Lower lobe of right lung (tissue), 2 donors: ENCODE data around the gene MEF2B. TPM values are rescaled to one million over a fixed set of nuclear protein-coding genes. Genes with fewer than 3 reads are reported as not detected.

Experiments used
- ATAC-seq, 2 donors: fragments of 200-7000 bp; cut with Tn5 transposase; one replicate each; pipeline ENCODE4 v1.9.1; 2020 to 2022; ENCODE audit warnings: mild to moderate bottlenecking in 2 of 2, moderate library complexity in 2 of 2
- DNase-seq: peaks from one replicate; pipeline ENCODE4 v3.0.0-alpha.2; 2020
- H3K27ac ChIP-seq: fragments of 200-600 bp; one replicate; pipeline ENCODE4 v1.8.0; 2022
- H3K27me3 ChIP-seq: fragments of 200-600 bp; one replicate; pipeline ENCODE4 v1.8.0; 2022; ENCODE audit warnings: low read depth
- H3K36me3 ChIP-seq: fragments of 200-600 bp; one replicate; pipeline ENCODE4 v1.8.0; 2022; ENCODE audit warnings: mild to moderate bottlenecking
- H3K4me1 ChIP-seq: fragments of 200-600 bp; one replicate; pipeline ENCODE4 v1.8.0; 2022
- H3K4me3 ChIP-seq: fragments of 200-600 bp; one replicate; pipeline ENCODE4 v1.8.0; 2022; ENCODE audit warnings: mild to moderate bottlenecking
- H3K9me3 ChIP-seq: fragments of 200-600 bp; one replicate; pipeline ENCODE4 v1.8.0; 2022
- intact Hi-C: fragments of 100-400 bp; cut with DNase I; formaldehyde crosslinking; loops from one replicate; pipeline ENCODE4 v1.11.0; 2022
- total RNA-seq: library from RNA; stranded (reverse); fragmentation: NEBNext Ultra II Directional; extraction: Animal tissue kit (Norgen Biotek cat#: 25700); gene quantifications from one replicate; pipeline ENCODE4 v1.2.1, GENCODE V29; 2021
- TF ChIP-seq, protein P1 (sequence below): fragments of 200-600 bp; IDR thresholded peaks from one replicate; pipeline ENCODE4 v1.8.0; 2022; ENCODE audit warnings: antibody characterized with exemption, mild to moderate bottlenecking
- donor health status: DM: no; HTN: yes; CAD: no; lungs with severe emphysema.

MEF2B gene
- total RNA-seq, 1 donor from 2014 or later: 2.7 TPM

GRCh38 chr19:19096641-19097627 lies 73.1 kb downstream of the MEF2B start:
- Histone ChIP-seq H3K36me3 (peaks cover 41% of the 10 kb centered on the region), H3K27me3 (no peaks in the 10 kb centered on the region), H3K4me1 (no peaks in the 10 kb centered on the region), H3K9me3 (no peaks in the 10 kb centered on the region), H3K27ac (no peak overlapping the region), H3K4me3 (no peak overlapping the region)
- DNase-seq: no peak
- ATAC-seq: no peak
- intact Hi-C loops: no loop called here
- TF ChIP-seq, protein P1, sequence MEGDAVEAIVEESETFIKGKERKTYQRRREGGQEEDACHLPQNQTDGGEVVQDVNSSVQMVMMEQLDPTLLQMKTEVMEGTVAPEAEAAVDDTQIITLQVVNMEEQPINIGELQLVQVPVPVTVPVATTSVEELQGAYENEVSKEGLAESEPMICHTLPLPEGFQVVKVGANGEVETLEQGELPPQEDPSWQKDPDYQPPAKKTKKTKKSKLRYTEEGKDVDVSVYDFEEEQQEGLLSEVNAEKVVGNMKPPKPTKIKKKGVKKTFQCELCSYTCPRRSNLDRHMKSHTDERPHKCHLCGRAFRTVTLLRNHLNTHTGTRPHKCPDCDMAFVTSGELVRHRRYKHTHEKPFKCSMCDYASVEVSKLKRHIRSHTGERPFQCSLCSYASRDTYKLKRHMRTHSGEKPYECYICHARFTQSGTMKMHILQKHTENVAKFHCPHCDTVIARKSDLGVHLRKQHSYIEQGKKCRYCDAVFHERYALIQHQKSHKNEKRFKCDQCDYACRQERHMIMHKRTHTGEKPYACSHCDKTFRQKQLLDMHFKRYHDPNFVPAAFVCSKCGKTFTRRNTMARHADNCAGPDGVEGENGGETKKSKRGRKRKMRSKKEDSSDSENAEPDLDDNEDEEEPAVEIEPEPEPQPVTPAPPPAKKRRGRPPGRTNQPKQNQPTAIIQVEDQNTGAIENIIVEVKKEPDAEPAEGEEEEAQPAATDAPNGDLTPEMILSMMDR: no peak

- Histone ChIP-seq H3K27me3 (no peaks in the 10 kb centered on the region), H3K4me1 (no peaks in the 10 kb centered on the region), H3K4me3 (no peak overlapping the region), H3K9me3 (no peaks in the 10 kb centered on the region), H3K27ac (no peak overlapping the region), H3K36me3 (peaks cover 36% of the 10 kb centered on the region)
- no peak for ATAC-seq
- intact Hi-C loops: no loop called here
- DNase-seq: no peak
- TF ChIP-seq, protein P1: no peak
These were observed 74.4 kb downstream of the MEF2B start for GRCh38 chr19:19095691-19096090.

Other genes starting within 250 kb of the MEF2B start
- gene HOMER3, start 229.0 kb downstream of the MEF2B start, total RNA-seq: 20.5 TPM
- 72.6 TPM for gene SUGP2, start 136.7 kb downstream of the MEF2B start, total RNA-seq
- 20.2 TPM for gene ARMC6, start 136.7 kb downstream of the MEF2B start, total RNA-seq
- gene SLC25A42, start 106.3 kb downstream of the MEF2B start, total RNA-seq: 16.3 TPM
- 28.1 TPM for gene TMEM161A, start 31.8 kb downstream of the MEF2B start, total RNA-seq
- gene BORCS8, start 21.9 kb upstream of the MEF2B start, total RNA-seq: 29.4 TPM
- gene RFXANK, start 22.0 kb upstream of the MEF2B start, total RNA-seq: 67.0 TPM
- 12.9 TPM for gene NR2C2AP, start 33.2 kb upstream of the MEF2B start, total RNA-seq
- gene NCAN, start 41.7 kb upstream of the MEF2B start, total RNA-seq: not detected
- 0.65 TPM for gene TM6SF2, start 103.0 kb upstream of the MEF2B start, total RNA-seq
- gene SUGP1, start 150.2 kb upstream of the MEF2B start, total RNA-seq: 41.4 TPM
- gene MAU2, start 150.6 kb upstream of the MEF2B start, total RNA-seq: 69.7 TPM
- gene GATAD2A, start 235.4 kb upstream of the MEF2B start, total RNA-seq: 84.0 TPM